GM12878 (cell line): ENCODE results near the gene CCL16. TPM values are rescaled to one million over a fixed set of nuclear protein-coding genes. Genes with fewer than 3 reads are reported as not detected.

ENCODE experiments used
- ATAC-seq: fragments of 200-7000 bp; cut with Tn5 transposase; 3 replicates; pipeline ENCODE4 v1.9.1; 2020; ENCODE audit warnings: mild to moderate bottlenecking, moderate library complexity
- BruUV-seq: library from RNA; stranded (reverse); fragments of 400-500 nt; replicated peaks from 2 replicates; lab custom pipeline; 2021; lab: Mats Ljungman, UMichigan
- CTCF ChIA-PET: fragments of 300-600 bp; sonication (Branson Sonifier 250); formaldehyde crosslinking; extraction: SDS; loops from one replicate; lab custom pipeline; 2021; ENCODE audit warnings: inconsistent platforms; lab: Yijun Ruan, JAX
- POLR2A ChIA-PET: fragments of 350-600 bp; formaldehyde crosslinking; extraction: SDS; loops from one replicate; lab custom pipeline; 2021; ENCODE audit warnings: inconsistent platforms; lab: Charles Lee
- RAD21 ChIA-PET: fragments of 300-600 bp; sonication (Branson Sonifier 250); formaldehyde crosslinking; loops from one replicate; lab custom pipeline; 2023; ENCODE audit warnings: antibody characterized with exemption; ENCODE audit not compliant: unreplicated experiment; lab: Charles Lee
- SMC1A ChIA-PET: fragments of 300-600 bp; sonication (Branson Sonifier 250); formaldehyde crosslinking; loops from one replicate; lab custom pipeline; 2023; ENCODE audit not compliant: unreplicated experiment, uncharacterized antibody; lab: Charles Lee
- DNase-seq: peaks from one replicate; pipeline ENCODE4 v3.0.0-alpha.2; 2011; ENCODE audit warnings: low read depth, low spot score
- FAIRE-seq: peaks from 3 replicates; lab custom pipeline; 2011; peaks lifted over from hg19 to GRCh38; lab: Jason Lieb, UNC
- H2AFZ ChIP-seq: 2 replicates; pipeline ENCODE4 v1.6.0; 2011; ENCODE audit warnings: low read depth, low read length, control low read depth; ENCODE audit not compliant: control insufficient read depth
- H3K27ac ChIP-seq: 2 replicates; pipeline ENCODE4 v1.5.1; 2011; ENCODE audit warnings: control low read depth; ENCODE audit not compliant: control insufficient read depth, insufficient read depth
- H3K27me3 ChIP-seq, 2 experiments: replicated peaks in 1 of 2; 2 replicates each; pipeline versions ENCODE4 v1.6.0 to v1.6.1; 2011; ENCODE audit warnings: low read length in 1 of 2; ENCODE audit not compliant: control insufficient read depth in 2 of 2, insufficient read depth in 2 of 2
- H3K36me3 ChIP-seq, 2 experiments: 2 replicates each; pipeline ENCODE4 v1.5.1; 2011; ENCODE audit warnings: low read length in 1 of 2; ENCODE audit not compliant: control insufficient read depth in 2 of 2, insufficient read depth in 2 of 2
- H3K4me1 ChIP-seq: 2 replicates; pipeline ENCODE4 v1.6.1; 2011; ENCODE audit warnings: mild to moderate bottlenecking, low read length, moderate library complexity, mixed read lengths; ENCODE audit not compliant: control insufficient read depth, insufficient read depth
- H3K4me2 ChIP-seq: 2 replicates; pipeline ENCODE4 v1.6.0; 2011; ENCODE audit warnings: control low read depth; ENCODE audit not compliant: control insufficient read depth, insufficient read depth
- H3K4me3 ChIP-seq: fragments of 200-600 bp; sonication (generic); 2 replicates; pipeline ENCODE4 v1.5.1; 2016
- H3K79me2 ChIP-seq: 2 replicates; pipeline ENCODE4 v1.6.0; 2011; ENCODE audit warnings: low read length; ENCODE audit not compliant: control insufficient read depth, insufficient read depth
- H3K9ac ChIP-seq: 2 replicates; pipeline ENCODE4 v1.8.0; 2011; ENCODE audit warnings: low read length, control low read depth, mixed read lengths; ENCODE audit not compliant: control insufficient read depth, insufficient read depth
- H3K9me3 ChIP-seq: replicated peaks from 3 replicates; pipeline ENCODE4 v1.5.1; 2011; ENCODE audit warnings: mild to moderate bottlenecking, low read length; ENCODE audit not compliant: control insufficient read depth, insufficient read depth
- H4K20me1 ChIP-seq: 2 replicates; pipeline ENCODE4 v1.6.0; 2011; ENCODE audit not compliant: control insufficient read depth, insufficient read depth
- DPF2 ChIP-seq: fragments of 450-650 bp; IDR thresholded peaks from 2 replicates; pipeline ENCODE4 v1.6.1; 2017; ENCODE audit warnings: mild to moderate bottlenecking
- NBN ChIP-seq: fragments of 450-650 bp; IDR thresholded peaks from 2 replicates; pipeline ENCODE4 v1.6.1; 2016
- NFYA ChIP-seq: IDR thresholded peaks from 2 replicates; pipeline ENCODE4 v1.6.1; 2011; ENCODE audit warnings: low read depth, mild to moderate bottlenecking, low read length, improper control_type of control experiment, borderline replicate concordance
- PAX8 ChIP-seq: fragments of 450-650 bp; IDR thresholded peaks from 2 replicates; pipeline ENCODE4 v1.6.1; 2017; ENCODE audit warnings: mild to moderate bottlenecking, moderate library complexity
- SMAD5 ChIP-seq: IDR thresholded peaks from 2 replicates; pipeline ENCODE4 v1.6.1; 2016; ENCODE audit warnings: antibody characterized with exemption, low read depth
- STAT3 ChIP-seq: IDR thresholded peaks from 2 replicates; pipeline ENCODE4 v1.6.1; 2011; ENCODE audit warnings: low read depth, low read length, improper control_type of control experiment
- SUPT20H ChIP-seq: IDR thresholded peaks from 2 replicates; pipeline ENCODE4 v1.6.1; 2011; ENCODE audit warnings: low read depth, mild to moderate bottlenecking, low read length, moderate library complexity, borderline replicate concordance; ENCODE audit not compliant: control insufficient read depth
- WGBS: methylation state at CpG from one replicate; pipeline ENCODE4 v1.1.6; 2016; ENCODE audit warnings: low lambda C conversion rate; ENCODE audit not compliant: insufficient replicate concordance, insufficient coverage; ENCODE audit errors: missing lambda C conversion rate; 5-methylcytosine and 5-hydroxymethylcytosine counted together
- in situ Hi-C: fragments of 300-500 bp; cut with MboI; formaldehyde crosslinking; loops from 9 replicates; pipeline ENCODE4 v1.14.3; 2018; ENCODE audit warnings: mixed read lengths
- intact Hi-C: fragments of 100-400 bp; cut with micrococcal nuclease; formaldehyde crosslinking; loops from one replicate; pipeline ENCODE4 v1.14.2; 2022; ENCODE audit not compliant: unreplicated experiment
- polyA plus RNA-seq, 11 experiments: library from polyadenylated mRNA; depleted of rRNA in 4 of 11; unstranded in 6 of 11; stranded (reverse) in 5 of 11; fragments of >200 nt; fragmentation: Nextera tagmentation in 4 of 11; fragmentation: Illumina TruSeq in 1 of 11; extraction: Ambion mirVana in 4 of 11; extraction: Trizol in 1 of 11; gene quantifications; 1 replicate in 1 of 11; 2 replicates in 10 of 11; pipeline versions ENCODE4 v1.2.1 to v1.2.3, GENCODE V29; 2011 to 2016; ENCODE audit warnings: inconsistent platforms in 2 of 11, missing spikeins in 2 of 11, low read depth in 1 of 11
- total RNA-seq, 4 experiments: library from RNA; depleted of rRNA in 3 of 4; stranded (reverse); fragments of >200 nt in 3 of 4; fragmentation: Illumina TruSeq in 1 of 4; extraction: Trizol in 1 of 4; gene quantifications; 2 replicates each; pipeline versions ENCODE4 v1.2.1 to v1.2.3, GENCODE V29; 2013 to 2021
- TF ChIP-seq, protein P1 (sequence below): fragments of 450-650 bp; IDR thresholded peaks from 2 replicates; pipeline ENCODE4 v1.6.1; 2017; ENCODE audit warnings: mild to moderate bottlenecking

Gene CCL16
- total and polyA plus RNA-seq, 10 of the 15 experiments (the other 5 are each of a cell fraction or from before 2014, with no cell fraction given) = not detected

DNA sequence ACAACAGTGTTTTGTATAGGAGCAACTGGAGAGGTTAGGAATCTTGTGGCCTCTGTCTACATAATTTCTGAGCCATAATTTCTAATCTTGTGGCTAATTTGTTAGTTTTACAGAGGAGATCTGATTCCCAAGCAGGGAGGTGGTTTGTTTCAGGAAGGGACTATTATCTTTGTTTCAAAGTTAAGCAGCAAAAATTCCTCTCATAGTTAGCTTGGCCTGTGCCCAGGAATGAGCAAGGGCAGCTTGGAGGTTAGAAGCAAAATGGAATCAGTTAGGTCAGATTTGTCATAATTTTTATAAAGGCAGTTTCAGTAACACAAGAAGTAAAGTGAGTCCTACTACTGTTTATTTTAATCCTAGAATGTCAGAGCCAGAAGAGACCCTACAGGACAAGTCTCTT is 48.7 kb downstream of the CCL16 start (continued):
- TF ChIP-seq, protein P1, sequence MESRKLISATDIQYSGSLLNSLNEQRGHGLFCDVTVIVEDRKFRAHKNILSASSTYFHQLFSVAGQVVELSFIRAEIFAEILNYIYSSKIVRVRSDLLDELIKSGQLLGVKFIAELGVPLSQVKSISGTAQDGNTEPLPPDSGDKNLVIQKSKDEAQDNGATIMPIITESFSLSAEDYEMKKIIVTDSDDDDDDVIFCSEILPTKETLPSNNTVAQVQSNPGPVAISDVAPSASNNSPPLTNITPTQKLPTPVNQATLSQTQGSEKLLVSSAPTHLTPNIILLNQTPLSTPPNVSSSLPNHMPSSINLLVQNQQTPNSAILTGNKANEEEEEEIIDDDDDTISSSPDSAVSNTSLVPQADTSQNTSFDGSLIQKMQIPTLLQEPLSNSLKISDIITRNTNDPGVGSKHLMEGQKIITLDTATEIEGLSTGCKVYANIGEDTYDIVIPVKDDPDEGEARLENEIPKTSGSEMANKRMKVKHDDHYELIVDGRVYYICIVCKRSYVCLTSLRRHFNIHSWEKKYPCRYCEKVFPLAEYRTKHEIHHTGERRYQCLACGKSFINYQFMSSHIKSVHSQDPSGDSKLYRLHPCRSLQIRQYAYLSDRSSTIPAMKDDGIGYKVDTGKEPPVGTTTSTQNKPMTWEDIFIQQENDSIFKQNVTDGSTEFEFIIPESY = no peak
- TF ChIP-seq SUPT20H (no peak), PAX8 (no peak)

DNA sequence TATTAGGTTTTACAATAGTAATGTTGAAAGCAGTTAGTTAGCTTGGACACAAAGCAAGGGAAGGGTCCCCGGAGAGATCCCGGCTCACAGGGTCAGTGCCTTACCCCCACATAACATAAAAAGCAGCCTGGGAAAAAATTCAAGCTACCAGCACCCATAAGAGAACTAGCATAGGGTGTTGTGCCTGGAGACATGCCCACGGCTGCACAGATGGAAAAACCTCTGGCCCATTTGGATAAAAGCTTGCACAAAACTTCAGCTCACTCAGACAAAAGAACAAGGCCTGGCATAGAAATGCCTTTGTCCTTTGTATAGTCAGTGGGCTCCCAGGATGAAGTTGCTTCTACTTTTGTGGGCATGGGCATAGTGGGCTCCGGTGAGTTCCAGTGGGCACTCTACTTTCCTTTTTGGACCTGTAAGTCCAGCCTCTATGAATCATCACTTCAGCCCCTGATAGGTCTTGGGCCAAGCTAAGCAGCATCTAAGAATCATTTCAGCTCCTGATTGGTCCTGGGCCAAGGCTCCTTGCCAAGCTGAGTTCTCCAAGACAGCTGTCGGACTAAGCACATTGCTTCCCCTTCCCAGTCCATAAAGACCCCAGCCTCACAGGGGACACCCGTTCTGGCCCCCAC is 49.4 kb downstream of the CCL16 start:
- WGBS = 90% methylated on average over 6 of the region's 6 CpGs
- FAIRE-seq (no peak), ATAC-seq (no peak), DNase-seq (no peak)
- Histone ChIP-seq H3K4me2 (no peak overlapping the region), H3K4me3 (no peak overlapping the region), H3K4me1 (peaks cover 5% of the 10 kb centered on the region; the same call in 1 of the 2 replicates), H2AFZ (no peak overlapping the region), H3K36me3 (no peaks in the 10 kb centered on the region), H4K20me1 (no peaks in the 10 kb centered on the region), H3K27ac (no peak overlapping the region), H3K9me3 (no peaks in the 10 kb centered on the region), H3K27me3 (no peaks in the 10 kb centered on the region), H3K9ac (no peak overlapping the region), H3K79me2 (no peaks in the 10 kb centered on the region)
- ChIA-PET CTCF (interaction anchor here (0.9 to 4.3 kb wide), 12 partner anchors 13 to 602 kb away, joined by 3 to 35 read pairs (median 4); partner anchors contain the start of genes MYO19 and PIGW), RAD21 (interaction anchor here (0.8 to 2.3 kb wide), 8 partner anchors 15 to 218 kb away, joined by 3 to 15 read pairs (median 4); partner anchors contain the start of gene CCL5), SMC1A (interaction anchor here (1.0 to 4.5 kb wide), 14 partner anchors 12 to 120 kb away, joined by 3 to 33 read pairs (median 4); partner anchors contain the start of genes CCL5 and LYZL6), POLR2A (interaction anchor here (0.6 to 1.1 kb wide), 3 partner anchors 15 to 186 kb away, joined by 3 to 6 read pairs (median 3); partner anchors contain the start of gene CCL5)
- in situ Hi-C loops = no loop called here
- BruUV-seq = no TSS peak
- intact Hi-C loops = loop anchor here (5.0 kb wide), 1 partner anchor 85 kb away; no protein-coding TSS in a partner anchor
- TF ChIP-seq NBN (no peak), DPF2 (no peak), SMAD5 (no peak), STAT3 (no peak), NFYA (no peak)
